Calu3 (cell line): ENCODE results near the gene TOP2B. TPM values are rescaled to one million over a fixed set of nuclear protein-coding genes. Genes with fewer than 3 reads are reported as not detected.

ENCODE experiments used
- BruUV-seq: library from RNA; stranded (reverse); fragments of 400-500 nt; replicated peaks from 2 replicates; lab custom pipeline; 2021; lab: Mats Ljungman, UMichigan
- CTCF ChIA-PET: fragments of 300-600 bp; sonication (Branson Sonifier 250); formaldehyde crosslinking; loops from one replicate; lab custom pipeline; 2022; ENCODE audit warnings: antibody characterized with exemption; lab: Charles Lee
- DNase-seq: peaks from one replicate; pipeline ENCODE4 v3.0.0; 2022
- H3K27ac Mint-ChIP-seq: one replicate; pipeline ENCODE4 v1.8.0; 2022; ENCODE audit warnings: mixed read lengths; ENCODE audit not compliant: unreplicated experiment
- H3K27me3 Mint-ChIP-seq: one replicate; pipeline ENCODE4 v1.8.0; 2022; ENCODE audit warnings: mixed read lengths; ENCODE audit not compliant: unreplicated experiment
- H3K36me3 Mint-ChIP-seq: one replicate; pipeline ENCODE4 v1.8.0; 2022; ENCODE audit warnings: mild to moderate bottlenecking, moderate library complexity, mixed read lengths; ENCODE audit not compliant: insufficient read depth, unreplicated experiment
- H3K4me1 Mint-ChIP-seq: one replicate; pipeline ENCODE4 v1.8.0; 2022; ENCODE audit warnings: mild to moderate bottlenecking, low read depth, mixed read lengths; ENCODE audit not compliant: unreplicated experiment
- H3K4me3 Mint-ChIP-seq: one replicate; pipeline ENCODE4 v1.8.0; 2022; ENCODE audit warnings: mild to moderate bottlenecking, low read depth, moderate library complexity, mixed read lengths; ENCODE audit not compliant: unreplicated experiment
- H3K9me3 Mint-ChIP-seq: one replicate; pipeline ENCODE4 v1.8.0; 2022; ENCODE audit warnings: low read depth, mixed read lengths; ENCODE audit not compliant: unreplicated experiment
- intact Hi-C: fragments of 100-400 bp; cut with micrococcal nuclease; formaldehyde crosslinking; loops from one replicate; pipeline ENCODE4 v1.10.0; 2022; ENCODE audit not compliant: unreplicated experiment
- total RNA-seq: library from RNA; stranded (reverse); gene quantifications from 2 replicates; pipeline ENCODE4 v1.2.3, GENCODE V29; 2022
- TF ChIP-seq, protein P1 (sequence below): fragments of 200-600 bp; IDR thresholded peaks from one replicate; pipeline ENCODE4 v1.8.0; 2022; ENCODE audit warnings: antibody characterized with exemption; ENCODE audit not compliant: unreplicated experiment

The TOP2B gene
- total RNA-seq, 1 experiment from 2014 or later = 117 TPM

DNA sequence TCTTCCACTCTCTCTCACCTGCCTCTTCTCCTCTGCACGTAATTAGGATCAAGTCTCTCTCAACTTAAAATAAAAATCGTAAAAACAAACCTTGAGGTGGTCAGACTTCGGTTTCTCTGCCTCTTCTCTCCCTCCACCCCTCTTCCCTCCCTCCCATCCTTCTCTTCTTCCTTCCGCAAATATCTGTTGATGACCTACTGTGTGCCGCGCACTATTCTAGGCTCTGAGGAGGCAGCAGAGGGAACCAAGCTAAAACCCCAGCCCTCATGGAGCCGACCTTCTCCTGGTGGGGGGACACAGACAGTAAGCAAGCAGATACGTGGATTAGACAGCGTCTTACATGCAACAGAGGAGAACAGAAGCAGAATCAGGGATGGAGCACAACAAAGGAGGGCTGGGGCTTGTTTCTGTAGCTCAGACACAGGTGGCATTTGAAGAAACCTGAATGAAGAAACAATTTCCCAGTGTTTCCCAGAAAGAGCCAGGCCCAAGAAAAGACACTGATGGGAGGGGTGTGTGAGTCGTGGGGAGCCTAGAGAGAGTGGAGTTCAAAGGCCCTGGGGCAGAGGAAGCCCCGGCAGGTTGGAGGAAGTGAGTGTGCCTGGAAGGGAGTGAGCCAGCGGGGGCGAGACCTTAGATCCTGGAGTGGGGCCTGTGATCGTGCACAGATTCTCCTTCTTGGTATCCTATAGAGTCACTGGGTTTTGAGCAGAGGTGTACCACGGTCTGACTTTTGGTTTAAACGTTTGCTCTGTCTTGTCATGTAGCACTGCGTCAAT, 80.5 kb downstream of the TOP2B start:
- Mint-ChIP-seq H3K36me3 (no peaks in the 10 kb centered on the region), H3K27ac (no peak overlapping the region)
- CTCF ChIA-PET = interaction anchor here (0.5 kb wide), 1 partner anchor 286 kb away, joined by 4 read pairs; no protein-coding TSS in a partner anchor

DNA sequence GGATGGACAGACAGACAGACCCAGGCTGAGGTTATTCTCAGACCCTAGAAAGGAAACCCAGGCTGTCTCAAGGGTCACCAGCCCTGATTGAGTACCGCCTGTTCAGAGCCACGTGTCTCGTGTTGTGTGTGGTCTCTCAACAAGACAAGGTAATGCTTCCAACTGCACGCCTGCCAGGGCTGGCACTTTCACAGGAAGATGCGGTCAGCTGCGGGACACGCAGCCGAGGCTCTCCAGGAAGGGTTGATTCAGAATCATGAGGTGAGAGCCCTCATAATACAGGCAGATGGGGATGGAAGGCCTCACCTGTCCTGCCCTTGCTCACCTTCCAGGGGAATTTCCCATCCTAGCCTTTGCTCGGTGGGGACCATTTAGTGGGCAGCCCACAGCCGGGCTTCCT, 81.4 kb downstream of the TOP2B start:
- H3K27ac Mint-ChIP-seq = no peak overlapping the region

More for the DNA sequence above, 80.5 kb downstream of the TOP2B start:
- no peak for DNase-seq
- intact Hi-C loops = no loop called here
- peaks cover 30% of the 10 kb centered on the region for H3K4me1 Mint-ChIP-seq
- peaks cover 4% of the 10 kb centered on the region for H3K9me3 Mint-ChIP-seq
- BruUV-seq = no TSS peak
- TF ChIP-seq, protein P1, sequence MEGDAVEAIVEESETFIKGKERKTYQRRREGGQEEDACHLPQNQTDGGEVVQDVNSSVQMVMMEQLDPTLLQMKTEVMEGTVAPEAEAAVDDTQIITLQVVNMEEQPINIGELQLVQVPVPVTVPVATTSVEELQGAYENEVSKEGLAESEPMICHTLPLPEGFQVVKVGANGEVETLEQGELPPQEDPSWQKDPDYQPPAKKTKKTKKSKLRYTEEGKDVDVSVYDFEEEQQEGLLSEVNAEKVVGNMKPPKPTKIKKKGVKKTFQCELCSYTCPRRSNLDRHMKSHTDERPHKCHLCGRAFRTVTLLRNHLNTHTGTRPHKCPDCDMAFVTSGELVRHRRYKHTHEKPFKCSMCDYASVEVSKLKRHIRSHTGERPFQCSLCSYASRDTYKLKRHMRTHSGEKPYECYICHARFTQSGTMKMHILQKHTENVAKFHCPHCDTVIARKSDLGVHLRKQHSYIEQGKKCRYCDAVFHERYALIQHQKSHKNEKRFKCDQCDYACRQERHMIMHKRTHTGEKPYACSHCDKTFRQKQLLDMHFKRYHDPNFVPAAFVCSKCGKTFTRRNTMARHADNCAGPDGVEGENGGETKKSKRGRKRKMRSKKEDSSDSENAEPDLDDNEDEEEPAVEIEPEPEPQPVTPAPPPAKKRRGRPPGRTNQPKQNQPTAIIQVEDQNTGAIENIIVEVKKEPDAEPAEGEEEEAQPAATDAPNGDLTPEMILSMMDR = no peak
- H3K4me3 Mint-ChIP-seq = no peak overlapping the region
- no peaks in the 10 kb centered on the region for H3K27me3 Mint-ChIP-seq

DNA sequence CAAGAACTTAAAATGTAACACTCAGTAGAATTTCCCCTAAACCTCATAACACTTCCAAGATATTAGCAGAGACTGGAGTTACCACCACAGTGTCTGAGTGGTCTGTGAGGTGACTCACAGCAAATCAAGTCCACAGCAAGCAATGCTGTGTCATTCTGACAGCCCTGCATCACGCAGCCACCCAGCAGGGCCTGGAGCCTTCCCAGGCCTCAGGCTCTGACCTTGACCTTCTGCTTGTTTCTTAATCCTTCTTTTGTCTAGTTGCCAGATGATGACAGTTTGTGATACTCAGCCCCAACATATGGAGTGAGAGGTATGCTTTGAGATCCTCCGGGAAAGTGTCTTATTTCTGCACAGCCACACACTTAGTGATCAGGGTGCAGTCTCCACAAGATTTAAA, 82.5 kb downstream of the TOP2B start:
- Mint-ChIP-seq H3K27me3 (no peaks in the 10 kb centered on the region), H3K36me3 (no peaks in the 10 kb centered on the region), H3K27ac (no peak overlapping the region), H3K4me3 (no peak overlapping the region), H3K4me1 (peaks cover 18% of the 10 kb centered on the region), H3K9me3 (no peaks in the 10 kb centered on the region)
- DNase-seq = no peak
- TF ChIP-seq, protein P1 = no peak
- CTCF ChIA-PET = interaction anchor here (1.1 kb wide), 1 partner anchor 11 kb away, joined by 3 read pairs; no protein-coding TSS in a partner anchor
- BruUV-seq = no TSS peak
- intact Hi-C loops = no loop called here

More for the DNA sequence above, 81.4 kb downstream of the TOP2B start:
- Mint-ChIP-seq H3K27me3 (no peaks in the 10 kb centered on the region), H3K36me3 (no peaks in the 10 kb centered on the region), H3K4me1 (peaks cover 21% of the 10 kb centered on the region), H3K9me3 (peaks cover 4% of the 10 kb centered on the region), H3K4me3 (no peak overlapping the region)
- intact Hi-C loops = no loop called here
- no TSS peak for BruUV-seq
- DNase-seq = no peak
- CTCF ChIA-PET = no interaction called here
- TF ChIP-seq, protein P1 = no peak

DNA sequence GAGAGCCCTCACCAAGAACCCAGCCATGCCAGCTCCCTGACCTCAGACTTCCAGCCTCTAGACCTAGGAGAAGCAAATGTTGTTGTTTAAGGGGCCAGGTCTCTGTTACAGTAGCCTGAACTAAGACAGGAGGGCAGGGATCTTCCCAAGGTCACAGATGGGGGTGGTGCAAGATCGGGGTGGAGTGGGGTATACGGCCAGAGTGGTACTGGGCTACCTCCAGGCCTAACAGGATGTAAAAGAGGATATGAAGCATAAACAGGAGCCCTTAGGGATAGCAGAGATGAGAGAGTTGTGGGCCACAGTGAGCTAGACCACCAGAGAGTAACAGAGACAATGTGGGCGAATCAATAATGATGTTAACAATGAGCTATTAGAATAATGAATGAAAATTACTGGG, 82.9 kb downstream of the TOP2B start:
- H3K27me3 Mint-ChIP-seq = no peaks in the 10 kb centered on the region
- no peak overlapping the region for H3K4me3 Mint-ChIP-seq
- no TSS peak for BruUV-seq
- no peak for DNase-seq
- intact Hi-C loops = no loop called here
- no peaks in the 10 kb centered on the region for H3K9me3 Mint-ChIP-seq
- TF ChIP-seq, protein P1 = no peak
- H3K27ac Mint-ChIP-seq = no peak overlapping the region
- H3K36me3 Mint-ChIP-seq = peaks cover 2% of the 10 kb centered on the region
- H3K4me1 Mint-ChIP-seq = peaks cover 18% of the 10 kb centered on the region
- CTCF ChIA-PET = interaction anchor here (1.1 kb wide), 1 partner anchor 11 kb away, joined by 3 read pairs; no protein-coding TSS in a partner anchor
